Neutrophil (primary cell): ENCODE measurements around the gene EIF6.

ENCODE experiments used
- H3K27ac ChIP-seq: fragments of 200-600 bp; sonication (generic); 2 replicates; pipeline ENCODE4 v1.5.1; 2016; ENCODE audit warnings: mild to moderate bottlenecking, moderate library complexity
- H3K27me3 ChIP-seq: fragments of 200-600 bp; sonication (generic); 2 replicates; pipeline ENCODE4 v1.6.0; 2016; ENCODE audit warnings: mild to moderate bottlenecking
- H3K36me3 ChIP-seq: fragments of 200-600 bp; sonication (generic); 2 replicates; pipeline ENCODE4 v1.5.1; 2017
- H3K4me1 ChIP-seq, 2 experiments: fragments of 200-600 bp in 1 of 2; sonication (generic) in 1 of 2; 1 replicate in 1 of 2; 2 replicates in 1 of 2; pipeline versions ENCODE4 v1.5.1 to v1.6.1; 2013 to 2016; ENCODE audit warnings: low read depth in 1 of 2, low read length in 1 of 2, mild to moderate bottlenecking in 1 of 2, moderate library complexity in 1 of 2; ENCODE audit not compliant: control insufficient read depth in 1 of 2, insufficient read depth in 1 of 2
- H3K4me3 ChIP-seq, 2 experiments: fragments of 200-600 bp in 1 of 2; sonication (generic) in 1 of 2; 1 replicate in 1 of 2; 2 replicates in 1 of 2; pipeline ENCODE4 v1.5.1; 2013 to 2016; ENCODE audit warnings: low read depth in 1 of 2, low read length in 1 of 2, mild to moderate bottlenecking in 1 of 2, moderate library complexity in 1 of 2
- H3K9me3 ChIP-seq: fragments of 200-600 bp; sonication (generic); 2 replicates; pipeline ENCODE4 v1.5.1; 2016
- CTCF ChIP-seq: fragments of 200-600 bp; sonication (generic); IDR thresholded peaks from 2 replicates; pipeline ENCODE4 v1.5.1; 2016; ENCODE audit warnings: antibody characterized with exemption

EIF6 gene

DNA sequence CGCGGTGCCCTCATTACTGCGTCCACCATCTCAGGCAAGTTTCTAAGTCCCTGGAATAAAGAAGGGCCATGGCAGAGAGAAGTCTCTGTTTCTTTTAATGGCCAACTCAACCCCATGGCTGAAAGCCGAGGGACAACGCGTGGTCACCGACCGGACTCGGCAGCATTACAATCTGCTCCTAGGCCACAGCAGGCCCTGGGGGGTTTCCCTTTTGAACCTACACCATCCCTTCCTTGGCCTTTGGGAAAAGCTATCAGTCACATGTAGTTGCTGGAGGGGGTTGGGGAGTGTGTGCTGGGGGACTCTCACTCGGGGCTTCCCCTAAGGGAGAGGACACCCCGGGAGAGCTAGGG, 18.8 kb upstream of the EIF6 start:
- no peak overlapping the region for H3K27ac ChIP-seq
- H3K4me1 ChIP-seq = peaks cover 8 to 10% of the 10 kb centered on the region in 2 experiments
- no peaks in the 10 kb centered on the region for H3K36me3 ChIP-seq
- no peak for TF ChIP-seq CTCF
- H3K4me3 ChIP-seq = no peak overlapping the region
- no peaks in the 10 kb centered on the region for H3K9me3 ChIP-seq
- H3K27me3 ChIP-seq = no peaks in the 10 kb centered on the region

DNA sequence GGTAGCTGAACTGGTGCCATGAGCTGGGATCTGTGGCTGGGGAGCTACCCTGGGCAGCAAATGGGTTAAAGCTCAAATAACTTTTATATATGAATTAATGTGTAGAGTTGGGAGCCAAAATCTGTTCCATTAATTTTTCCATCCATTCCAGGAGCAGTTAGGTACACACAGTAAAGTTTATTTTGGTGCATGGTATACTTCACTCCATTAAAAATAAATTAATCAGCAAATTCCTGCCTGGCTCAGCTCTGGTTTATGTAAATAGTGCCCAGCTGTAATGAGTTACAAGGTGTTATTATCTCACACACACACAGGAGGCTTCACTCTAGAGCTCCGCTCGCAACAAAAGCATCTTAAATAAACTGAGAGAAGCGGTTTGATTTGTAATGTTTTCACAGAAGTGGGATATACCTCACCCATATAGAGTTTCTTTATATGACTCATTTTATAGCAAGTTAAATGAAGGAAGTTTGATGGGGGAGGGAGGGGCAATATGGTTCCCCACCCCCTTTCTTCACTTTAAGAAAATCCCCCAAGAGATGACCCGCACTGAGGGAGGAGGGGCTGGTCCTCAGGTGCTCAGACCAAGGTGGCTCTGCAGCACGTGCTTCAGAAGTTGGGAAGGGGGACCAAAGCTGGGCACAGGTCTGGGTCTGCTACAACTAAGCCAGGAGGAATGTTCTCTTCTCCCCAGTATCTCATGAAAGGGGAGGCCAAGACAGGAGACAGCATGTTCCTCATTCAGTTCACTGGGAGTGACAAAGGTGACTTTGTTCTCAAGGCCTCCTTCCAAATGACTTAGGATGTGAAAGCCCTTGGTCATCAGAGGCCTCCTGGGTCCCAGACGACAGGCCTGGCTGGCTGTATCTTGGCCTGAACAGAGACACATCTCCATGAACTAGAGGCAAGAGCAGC, 18.1 kb upstream of the EIF6 start:
- H3K27ac ChIP-seq = no peak overlapping the region
- no peaks in the 10 kb centered on the region for H3K9me3 ChIP-seq
- H3K27me3 ChIP-seq = no peaks in the 10 kb centered on the region
- H3K4me1 ChIP-seq = peaks cover 8 to 10% of the 10 kb centered on the region in 2 experiments
- TF ChIP-seq CTCF = no peak
- H3K36me3 ChIP-seq = no peaks in the 10 kb centered on the region
- no peak overlapping the region for H3K4me3 ChIP-seq

- no peak overlapping the region for H3K4me3 ChIP-seq
- H3K4me1 ChIP-seq = peaks cover 4 to 8% of the 10 kb centered on the region in 2 experiments
- TF ChIP-seq CTCF = no peak
- no peaks in the 10 kb centered on the region for H3K9me3 ChIP-seq
- H3K27ac ChIP-seq = no peak overlapping the region
- no peaks in the 10 kb centered on the region for H3K27me3 ChIP-seq
- H3K36me3 ChIP-seq = no peaks in the 10 kb centered on the region
Observed at GRCh38 chr20:35301426-35301825, 16.9 kb upstream of the EIF6 start.

DNA sequence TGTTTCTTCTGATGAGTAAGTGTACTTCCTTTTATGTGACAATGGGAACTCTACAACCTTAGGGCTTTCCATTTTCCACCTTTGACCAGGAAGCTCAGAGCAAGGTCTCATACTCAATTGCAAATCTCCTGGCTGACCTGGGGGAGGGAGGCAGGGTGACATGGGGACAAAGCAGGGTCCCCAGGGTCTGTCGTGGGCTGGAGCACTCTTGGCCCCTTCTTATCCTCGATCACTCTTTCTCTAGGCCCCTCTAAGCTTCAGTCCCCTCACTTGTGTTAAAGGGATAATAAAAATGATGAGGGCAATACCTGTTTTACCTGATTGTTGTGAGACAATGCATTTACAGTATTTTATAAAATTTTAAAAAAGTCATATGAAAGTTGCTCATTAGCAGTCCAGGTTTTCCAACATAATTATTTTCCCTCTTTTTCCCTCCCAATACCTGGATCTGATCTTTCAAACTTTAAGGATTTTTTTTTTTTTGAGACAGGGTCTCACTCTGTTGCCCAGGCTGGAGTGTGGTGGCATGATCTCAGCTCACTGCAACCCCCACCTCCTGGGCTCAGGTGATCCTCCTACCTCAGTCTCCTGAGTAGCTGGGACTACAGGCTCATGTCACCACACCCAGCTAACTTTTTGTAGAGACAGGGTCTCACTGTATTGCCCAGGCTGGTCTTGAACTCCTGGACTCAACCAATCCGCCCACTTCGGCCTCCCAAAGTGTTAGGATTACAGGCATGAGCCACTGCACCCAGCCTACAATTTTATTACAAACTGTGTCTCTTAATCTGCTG, 16.1 kb upstream of the EIF6 start:
- Histone ChIP-seq H3K4me3 (no peak overlapping the region), H3K9me3 (no peaks in the 10 kb centered on the region), H3K36me3 (no peaks in the 10 kb centered on the region), H3K4me1 (peaks cover 4 to 8% of the 10 kb centered on the region in 2 experiments), H3K27ac (no peak overlapping the region), H3K27me3 (no peaks in the 10 kb centered on the region)
- TF ChIP-seq CTCF = no peak

- Histone ChIP-seq H3K36me3 (no peaks in the 10 kb centered on the region), H3K4me1 (peaks cover 4 to 8% of the 10 kb centered on the region in 2 experiments), H3K4me3 (no peak overlapping the region), H3K27me3 (no peaks in the 10 kb centered on the region), H3K27ac (no peak overlapping the region), H3K9me3 (no peaks in the 10 kb centered on the region)
- no peak for TF ChIP-seq CTCF
Observed at GRCh38 chr20:35299780-35300179, 15.2 kb upstream of the EIF6 start.
